Lower leg skin (tissue), 4 donors: ENCODE data around the gene TAS1R1. TPM values are rescaled to one million over a fixed set of nuclear protein-coding genes. Genes with fewer than 3 reads are reported as not detected.

Experiments used
- DNase-seq, 2 donors: peaks; one replicate each; pipeline ENCODE4 v3.0.0-alpha.2; 2019; ENCODE audit warnings: low spot score in 2 of 2
- H3K4me3 ChIP-seq: fragments of 200-600 bp; sonication (generic); 2 replicates; pipeline ENCODE4 v1.5.1; 2017; ENCODE audit warnings: mild to moderate bottlenecking, low read depth; ENCODE audit not compliant: poor library complexity, severe bottlenecking
- POLR2A ChIP-seq, 2 donors: fragments of 450-650 bp; IDR thresholded peaks; one replicate each; pipeline ENCODE4 v1.6.1; 2016 to 2017; ENCODE audit warnings: antibody characterized with exemption in 2 of 2, mild to moderate bottlenecking in 1 of 2, moderate library complexity in 1 of 2
- WGBS, 2 donors: methylation state at CpG; one replicate each; pipeline ENCODE4 v1.1.5; 2018; 5-methylcytosine and 5-hydroxymethylcytosine counted together
- intact Hi-C: fragments of 100-400 bp; cut with DNase I; formaldehyde crosslinking; loops from one replicate; pipeline ENCODE4 v1.15.0; 2023; ENCODE audit warnings: low total_unique reads
- total RNA-seq, 4 donors: library from RNA; depleted of rRNA; stranded (reverse); fragments of >200 nt; gene quantifications; one replicate each; pipeline ENCODE4 v1.1.0, GENCODE V29; 2016
- TF ChIP-seq, protein P1 (sequence below), 3 donors: fragments of 450-650 bp; IDR thresholded peaks; one replicate each; pipeline ENCODE4 v1.5.1; 2016; ENCODE audit warnings: antibody characterized with exemption in 3 of 3, mild to moderate bottlenecking in 3 of 3, moderate library complexity in 2 of 3

Gene TAS1R1
- total RNA-seq, 4 donors from 2014 or later = 0.27 to 0.39 TPM; not detected in 2

DNA sequence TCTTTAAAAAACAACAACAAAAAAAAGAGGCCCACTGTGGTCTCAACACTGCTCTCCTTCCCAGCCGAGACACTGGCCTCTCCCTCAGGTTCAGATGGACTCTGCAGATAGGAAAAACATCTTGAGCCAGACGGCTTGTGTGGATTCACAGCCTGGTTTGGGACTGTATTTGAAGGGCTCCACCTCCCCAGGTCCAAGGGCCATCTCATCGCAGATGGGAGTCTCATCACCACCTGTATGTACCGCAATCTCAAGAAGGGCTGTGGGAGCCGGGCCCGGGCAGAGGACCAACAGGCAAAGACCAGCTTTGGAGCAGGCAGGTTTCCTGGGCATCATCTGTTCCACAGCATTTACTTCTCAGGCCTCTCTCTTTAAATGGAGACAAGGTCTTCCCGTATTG, 34.9 kb downstream of the TAS1R1 start:
- intact Hi-C loops = no loop called here
- WGBS, 2 donors = 81 to 84% methylated on average over 7 of the region's 7 CpGs
- no peak for DNase-seq
- H3K4me3 ChIP-seq = no peak overlapping the region
- TF ChIP-seq POLR2A (IDR thresholded peaks at IDR 0.05) = no peak
- TF ChIP-seq, protein P1, sequence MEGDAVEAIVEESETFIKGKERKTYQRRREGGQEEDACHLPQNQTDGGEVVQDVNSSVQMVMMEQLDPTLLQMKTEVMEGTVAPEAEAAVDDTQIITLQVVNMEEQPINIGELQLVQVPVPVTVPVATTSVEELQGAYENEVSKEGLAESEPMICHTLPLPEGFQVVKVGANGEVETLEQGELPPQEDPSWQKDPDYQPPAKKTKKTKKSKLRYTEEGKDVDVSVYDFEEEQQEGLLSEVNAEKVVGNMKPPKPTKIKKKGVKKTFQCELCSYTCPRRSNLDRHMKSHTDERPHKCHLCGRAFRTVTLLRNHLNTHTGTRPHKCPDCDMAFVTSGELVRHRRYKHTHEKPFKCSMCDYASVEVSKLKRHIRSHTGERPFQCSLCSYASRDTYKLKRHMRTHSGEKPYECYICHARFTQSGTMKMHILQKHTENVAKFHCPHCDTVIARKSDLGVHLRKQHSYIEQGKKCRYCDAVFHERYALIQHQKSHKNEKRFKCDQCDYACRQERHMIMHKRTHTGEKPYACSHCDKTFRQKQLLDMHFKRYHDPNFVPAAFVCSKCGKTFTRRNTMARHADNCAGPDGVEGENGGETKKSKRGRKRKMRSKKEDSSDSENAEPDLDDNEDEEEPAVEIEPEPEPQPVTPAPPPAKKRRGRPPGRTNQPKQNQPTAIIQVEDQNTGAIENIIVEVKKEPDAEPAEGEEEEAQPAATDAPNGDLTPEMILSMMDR (IDR thresholded peaks at IDR 0.05) = no peak

DNA sequence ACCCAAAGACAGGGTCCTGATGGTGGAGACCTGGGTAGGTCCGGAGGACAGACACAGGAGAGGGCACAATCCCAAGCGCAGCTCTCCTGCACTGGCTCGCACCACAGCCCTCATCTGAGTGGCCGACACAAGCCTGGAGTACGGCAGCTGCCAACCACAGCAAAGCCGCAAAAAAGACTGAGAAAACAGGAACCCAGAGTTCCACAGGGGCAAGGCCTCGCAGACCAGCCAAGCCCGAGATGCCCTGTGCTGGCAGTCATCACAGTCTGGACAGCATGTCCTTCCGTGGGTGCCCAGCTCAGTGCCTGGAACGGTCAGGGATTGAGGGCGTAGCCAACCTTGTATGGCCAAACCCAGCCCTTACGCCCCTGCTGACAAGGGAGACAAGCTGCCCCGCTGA, 36.1 kb downstream of the TAS1R1 start:
- DNase-seq = no peak
- TF ChIP-seq POLR2A (IDR thresholded peaks at IDR 0.05) = no peak
- TF ChIP-seq, protein P1 (IDR thresholded peaks at IDR 0.05) = no peak
- WGBS, 2 donors = 76 to 79% methylated on average over 13 of the region's 13 CpGs

DNA sequence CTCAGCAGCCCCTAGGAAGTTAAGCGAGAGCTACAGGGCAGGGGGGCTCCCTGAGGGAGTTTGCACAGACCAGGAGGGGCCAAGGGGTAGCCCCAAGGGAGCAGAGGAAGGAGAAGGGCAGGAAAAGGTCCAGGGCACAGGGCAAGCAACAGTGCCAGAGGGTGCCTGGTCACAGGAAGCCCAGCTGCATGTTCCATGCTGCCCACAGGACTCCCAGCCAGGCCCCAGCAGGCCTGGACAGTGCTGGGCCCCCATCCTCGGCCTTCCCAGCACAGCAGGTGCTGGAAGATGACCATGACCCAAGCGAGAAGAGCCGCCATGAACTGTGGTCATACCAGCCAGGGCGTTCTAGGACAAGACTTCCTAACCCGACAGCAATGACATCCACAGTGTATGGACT, 36.5 kb downstream of the TAS1R1 start:
- DNase-seq = no peak
- no peak for TF ChIP-seq POLR2A (IDR thresholded peaks at IDR 0.05)
- TF ChIP-seq, protein P1 (IDR thresholded peaks at IDR 0.05) = no peak
- 70 to 100% methylated on average over 3 of the region's 6 CpGs for WGBS, 2 donors
- intact Hi-C loops = no loop called here
- H3K4me3 ChIP-seq = no peak overlapping the region

More for the DNA sequence above, 36.1 kb downstream of the TAS1R1 start:
- intact Hi-C loops = no loop called here
- no peak overlapping the region for H3K4me3 ChIP-seq

DNA sequence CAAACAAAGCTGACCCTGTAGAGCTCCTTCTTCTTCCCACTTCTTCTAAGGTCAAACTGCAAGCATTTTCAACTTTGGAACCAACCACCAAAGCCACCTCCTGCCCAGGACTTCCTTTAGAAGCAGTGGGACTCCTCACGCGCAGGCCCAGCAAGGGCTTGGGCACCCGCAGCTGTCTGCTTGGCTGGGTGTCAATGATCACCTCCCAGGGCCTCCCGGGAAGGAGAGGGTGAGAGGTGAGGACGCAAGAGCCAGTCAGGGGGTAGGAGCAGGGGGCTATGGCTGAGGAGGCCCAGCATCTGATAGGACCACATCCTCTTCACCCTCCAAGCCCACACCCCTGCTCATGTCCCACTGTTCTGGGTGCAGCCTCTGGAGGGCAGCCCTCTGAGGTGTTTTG, 37.3 kb downstream of the TAS1R1 start:
- intact Hi-C loops = no loop called here
- TF ChIP-seq, protein P1 (IDR thresholded peaks at IDR 0.05) = no peak
- no peak for TF ChIP-seq POLR2A (IDR thresholded peaks at IDR 0.05)
- no peak overlapping the region for H3K4me3 ChIP-seq
- no peak for DNase-seq
- 42 to 43% methylated on average over 5 of the region's 5 CpGs for WGBS, 2 donors

DNA sequence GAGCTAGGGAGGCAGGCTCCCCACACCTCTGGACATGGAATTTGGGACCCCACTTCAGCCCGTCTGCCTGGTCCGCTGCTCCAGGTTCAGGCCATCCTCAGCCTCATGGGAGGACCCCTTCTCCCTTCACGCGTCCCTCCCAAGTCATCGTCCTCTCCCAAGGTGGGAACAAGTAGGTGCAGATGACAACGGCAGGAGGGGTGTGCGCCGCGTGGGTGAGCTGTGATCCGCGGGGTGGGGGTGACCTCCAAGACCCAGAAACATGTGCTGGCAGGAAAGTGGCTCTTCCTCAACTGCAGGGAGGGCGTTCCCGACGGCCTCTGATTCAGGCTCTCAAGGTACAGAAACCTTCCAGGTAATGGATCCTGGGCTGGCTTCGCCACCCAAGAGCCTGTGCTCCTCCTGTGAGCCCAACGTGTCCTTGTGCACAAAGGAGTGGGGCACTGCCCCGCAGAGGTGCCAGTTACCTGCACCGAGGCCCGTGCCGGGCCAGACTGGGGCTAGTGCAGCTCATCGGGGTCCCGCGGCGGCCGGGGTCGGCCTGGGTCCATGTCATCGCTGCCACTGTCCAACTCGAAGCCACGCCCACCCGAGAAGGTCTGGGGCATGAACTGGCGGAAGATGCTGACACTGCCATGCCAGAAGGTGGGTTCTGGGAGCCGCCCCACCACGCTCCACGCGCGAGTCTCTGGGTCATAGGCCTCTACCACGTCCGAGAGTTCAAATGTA, 37.9 kb downstream of the TAS1R1 start:
- TF ChIP-seq, protein P1 (IDR thresholded peaks at IDR 0.05) = no peak
- TF ChIP-seq POLR2A (IDR thresholded peaks at IDR 0.05) = no peak
- WGBS, 2 donors = 83 to 88% methylated on average over 27 to 38 of the region's 38 CpGs
- no peak overlapping the region for H3K4me3 ChIP-seq
- no peak for DNase-seq
- intact Hi-C loops = no loop called here

DNA sequence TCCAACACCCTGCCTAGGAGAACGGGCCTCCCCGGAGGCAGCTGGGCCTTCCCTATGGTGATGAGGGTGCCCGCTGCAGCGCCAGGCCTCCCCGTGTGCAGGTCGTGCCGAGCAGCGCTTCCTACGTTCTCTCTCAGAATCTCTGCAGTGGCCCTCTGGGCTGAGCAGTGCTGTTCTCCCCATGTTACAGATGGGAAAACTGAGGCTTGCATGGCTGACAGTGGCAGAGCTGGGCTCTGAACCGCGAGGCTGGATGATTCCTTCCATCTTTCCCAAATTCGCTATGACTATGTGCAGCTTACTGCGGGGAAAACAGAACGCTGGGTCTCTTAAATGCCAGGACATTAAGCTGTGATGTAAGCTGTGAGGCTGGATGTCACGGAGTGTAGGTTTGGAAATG, 38.7 kb downstream of the TAS1R1 start:
- no peak overlapping the region for H3K4me3 ChIP-seq
- DNase-seq = no peak
- TF ChIP-seq, protein P1 (IDR thresholded peaks at IDR 0.05) = no peak
- TF ChIP-seq POLR2A (IDR thresholded peaks at IDR 0.05) = no peak
- WGBS, 2 donors = 93 to 94% methylated on average over 15 of the region's 15 CpGs
- intact Hi-C loops = no loop called here
